NCI-H82 treated with DMSO at 0.1 percent for 48 hours (cell line): ENCODE results near the gene ATG5.
A peak's percentile ranks its signal among the peaks of the same experiment; 100 is the strongest.

ENCODE experiments used
- DNase-seq: peaks from one replicate; lab custom pipeline; 2025; ENCODE audit not compliant: unreplicated experiment; lab: John Stamatoyannopoulos, UW

The ATG5 gene

DNA sequence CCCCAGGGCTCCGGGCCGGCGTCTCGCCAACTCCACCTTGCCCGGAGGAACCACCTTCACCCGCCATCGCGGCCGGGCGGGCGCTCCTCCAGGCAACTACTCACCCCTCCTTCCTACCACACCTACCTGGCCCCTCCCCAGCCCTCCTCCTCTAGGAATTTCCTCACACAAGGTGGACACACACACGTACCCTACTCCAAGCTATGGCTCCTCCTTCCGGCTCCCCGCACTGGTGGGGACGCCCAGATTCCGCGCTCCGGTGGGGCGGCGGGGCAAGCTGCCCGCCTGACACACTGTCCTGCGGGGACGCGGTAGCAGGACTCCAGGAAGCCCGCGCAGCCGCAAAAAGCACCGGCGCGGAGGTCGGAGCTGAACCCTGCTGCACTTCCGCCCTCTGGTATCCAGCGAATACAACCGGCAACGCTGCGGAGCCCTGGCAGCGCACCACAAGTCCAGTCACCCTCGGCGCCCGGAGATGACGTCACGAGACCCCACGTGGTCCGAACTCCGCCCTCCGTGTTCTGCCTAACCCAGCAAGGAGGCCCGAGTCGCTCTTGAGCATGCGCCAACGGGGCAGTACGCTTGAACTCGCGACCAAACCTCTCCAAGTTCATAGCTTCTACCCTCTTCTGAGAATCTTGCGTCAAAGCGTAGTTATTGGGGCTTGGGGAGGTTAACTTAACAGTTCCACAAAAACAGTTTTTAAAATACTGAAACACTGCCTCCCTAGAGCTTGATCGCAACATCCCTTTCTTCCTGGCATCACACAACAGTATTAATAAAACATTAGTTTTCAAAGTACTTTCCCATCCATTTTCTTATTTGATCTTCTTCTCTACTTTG, at the start of gene ATG5:
ATG5 (minus strand) TSS at position 425 of the 843 bp plus-strand sequence. CDS start 9,552 bp downstream, outside the sequence.
- peak; percentile 92 for DNase-seq

DNA sequence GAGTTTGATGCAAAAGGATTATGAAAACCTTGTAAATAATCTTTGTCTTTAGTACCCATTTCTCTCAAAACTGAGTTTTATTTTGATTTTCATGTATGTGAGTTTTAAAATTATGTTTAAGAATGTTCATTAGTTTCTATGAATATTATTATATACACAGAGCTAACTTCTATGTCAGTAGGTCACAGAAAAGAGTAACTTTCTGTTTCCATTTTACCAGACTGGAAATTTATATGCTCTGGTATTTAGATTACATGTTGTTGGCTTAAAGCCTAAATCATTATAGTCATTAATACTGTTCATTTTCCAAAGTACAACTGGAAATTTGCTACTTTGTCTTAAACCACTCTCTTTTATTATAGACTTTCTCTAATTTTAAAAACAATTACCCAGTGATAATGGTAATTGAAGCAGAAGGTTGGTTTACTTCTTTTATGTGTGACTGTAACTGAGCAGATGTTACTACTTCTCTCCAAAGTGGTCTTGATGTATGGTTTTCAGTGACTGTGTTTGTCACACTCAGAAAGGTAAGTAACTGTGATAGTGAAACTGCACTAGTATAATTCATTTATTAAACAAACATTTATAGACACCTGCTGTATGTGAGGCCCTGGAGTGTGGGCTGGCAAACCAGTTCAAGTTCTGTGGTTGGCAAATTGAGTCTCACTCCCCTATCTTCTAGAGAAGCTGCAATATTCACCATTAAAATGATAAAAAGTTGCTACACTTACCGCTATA, 48.1 kb upstream of the ATG5 start:
- no peak for DNase-seq

DNA sequence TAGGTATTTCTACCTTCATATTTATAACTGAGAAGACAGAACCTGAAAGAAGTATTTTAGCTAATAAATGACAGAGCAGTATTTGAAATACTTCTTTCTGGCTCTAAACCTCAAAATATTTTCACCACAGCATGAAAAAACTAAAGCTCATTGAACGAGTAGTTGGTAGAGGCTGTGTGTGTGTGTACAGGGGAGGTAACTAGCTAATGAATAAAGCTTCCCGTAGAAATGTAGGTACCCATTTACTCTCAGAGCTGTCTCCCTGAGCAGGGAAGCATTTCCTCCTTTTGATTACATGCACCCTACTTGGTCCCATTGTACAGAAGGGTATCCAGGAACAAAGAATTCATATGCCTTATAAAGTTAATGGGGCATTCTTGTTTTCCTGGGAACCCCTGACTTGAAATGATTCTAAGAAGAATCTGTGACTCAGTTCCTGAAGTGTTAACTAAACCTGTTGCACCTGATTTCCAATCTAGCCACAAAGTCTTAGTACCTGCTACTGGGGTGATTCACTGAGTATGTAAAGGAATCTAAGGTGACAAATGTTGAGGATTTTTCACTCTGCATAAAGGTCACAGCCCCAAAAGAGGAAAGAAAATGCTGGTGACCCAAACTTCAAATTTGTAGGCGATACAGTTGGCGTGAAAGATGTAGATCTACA, 47.4 kb upstream of the ATG5 start:
- DNase-seq: no peak

- no peak for DNase-seq
Observed at GRCh38 chr6:106370639-106371038, 45.1 kb upstream of the ATG5 start.

GRCh38 chr6:106369739-106370138, 44.2 kb upstream of the ATG5 start:
- no peak for DNase-seq

GRCh38 chr6:106363401-106364138, 38.0 kb upstream of the ATG5 start:
- no peak for DNase-seq

GRCh38 chr6:106360989-106361430, 35.5 kb upstream of the ATG5 start:
- no peak for DNase-seq

DNA sequence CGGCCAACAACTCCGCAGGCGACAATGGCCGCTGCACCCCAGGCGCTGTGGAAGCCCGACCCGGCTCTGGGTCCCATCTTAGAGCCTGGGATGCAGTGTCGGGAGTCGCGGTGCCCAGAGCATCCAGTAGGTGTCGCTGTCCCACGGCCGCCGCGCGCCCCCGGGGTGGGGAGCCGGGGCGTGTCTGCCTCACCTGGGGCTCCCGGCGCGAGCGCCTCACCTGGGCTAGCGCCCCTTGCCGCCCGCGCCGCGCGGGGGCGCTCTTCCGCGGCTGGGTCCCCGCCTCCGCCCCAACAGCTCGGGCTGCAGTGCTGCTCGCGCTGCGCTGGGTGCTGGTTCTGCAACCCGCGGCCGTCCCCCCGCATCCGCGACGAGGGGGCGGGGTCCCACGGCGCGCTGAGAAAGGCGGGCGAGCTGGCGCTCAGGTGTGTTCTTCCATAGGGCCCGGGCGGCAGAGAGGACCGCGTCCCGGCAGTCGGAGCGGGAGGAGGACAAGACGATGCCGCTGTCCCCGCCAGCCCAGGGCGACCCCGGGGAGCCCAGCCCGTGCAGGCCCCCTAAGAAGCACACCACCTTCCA, 34.9 kb upstream of the ATG5 start, which contains the start of gene CRYBG1:
CRYBG1 (plus strand) TSS at position 308 of the 579 bp plus-strand sequence; CDS start at position 500, 192 bp downstream.
- DNase-seq: no peak

DNA sequence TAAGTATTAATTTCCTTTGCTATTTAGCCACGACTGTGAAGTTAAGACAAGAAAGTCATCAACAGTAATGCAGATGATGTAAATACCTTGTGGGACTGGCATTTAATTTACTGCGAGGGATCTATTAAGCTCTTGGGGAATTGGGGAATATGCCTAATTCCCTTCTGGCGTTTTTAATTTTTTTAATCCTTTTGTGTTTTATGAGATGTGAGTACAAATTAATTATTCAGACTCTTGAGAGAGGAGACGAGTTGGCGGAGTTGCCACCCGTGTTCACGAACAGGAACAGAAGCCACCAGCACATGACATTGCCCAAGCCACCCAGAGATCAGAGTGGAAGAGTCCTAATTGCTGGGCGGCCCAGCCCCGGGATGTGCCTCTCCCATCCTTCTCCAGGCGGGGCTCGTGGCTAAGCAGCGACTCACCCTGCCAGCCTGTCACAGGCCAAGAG, 34.4 kb upstream of the ATG5 start:
- no peak for DNase-seq

GRCh38 chr6:106356378-106356777, 30.8 kb upstream of the ATG5 start:
- DNase-seq: no peak

DNA sequence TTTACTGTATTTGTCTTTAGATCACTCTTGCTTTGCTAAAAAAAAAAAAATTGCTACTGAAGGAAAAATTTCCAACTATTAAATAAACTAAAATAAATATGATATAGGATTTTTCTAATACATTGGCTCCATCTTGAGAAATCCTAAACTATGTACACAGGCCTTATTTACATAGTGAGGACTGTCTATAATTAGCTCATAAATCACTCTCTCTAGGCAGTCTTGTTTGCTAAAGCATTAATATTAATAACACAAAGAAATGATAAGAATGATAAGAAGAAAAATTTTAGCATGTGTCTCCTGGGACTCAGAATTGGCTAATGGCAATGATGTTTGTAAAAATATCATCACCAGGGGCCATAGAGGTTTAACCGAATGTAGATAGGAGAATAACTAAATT, 21.7 kb upstream of the ATG5 start:
- no peak for DNase-seq

GRCh38 chr6:106339334-106340029, 13.9 kb upstream of the ATG5 start:
- DNase-seq: peak; percentile 46

GRCh38 chr6:106334646-106335448, 9.3 kb upstream of the ATG5 start:
- no peak for DNase-seq

GRCh38 chr6:106324726-106325335, 729 bp downstream of the ATG5 start:
- no peak for DNase-seq

DNA sequence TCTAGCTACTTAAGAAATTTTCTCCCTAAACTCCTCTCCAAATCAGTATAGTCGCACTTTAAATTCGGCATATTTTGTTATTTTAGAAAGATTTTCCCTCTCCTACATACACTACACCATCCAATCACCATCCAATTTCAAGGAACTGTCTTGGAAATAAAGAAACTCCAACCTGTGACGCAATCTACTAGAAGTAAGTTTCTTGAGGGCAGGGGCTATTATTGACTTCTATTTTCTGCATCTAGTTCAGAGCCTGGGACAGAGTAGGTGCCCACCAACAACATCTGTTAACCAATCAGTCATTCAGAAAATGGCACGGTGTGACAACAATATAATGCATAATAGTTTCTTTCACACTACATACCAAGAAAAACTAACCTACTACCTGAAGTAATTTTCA, 3.6 kb downstream of the ATG5 start:
- DNase-seq: no peak

GRCh38 chr6:106318851-106319250, 6.7 kb downstream of the ATG5 start:
- no peak for DNase-seq

GRCh38 chr6:106318061-106318460, 7.5 kb downstream of the ATG5 start:
- no peak for DNase-seq

DNA sequence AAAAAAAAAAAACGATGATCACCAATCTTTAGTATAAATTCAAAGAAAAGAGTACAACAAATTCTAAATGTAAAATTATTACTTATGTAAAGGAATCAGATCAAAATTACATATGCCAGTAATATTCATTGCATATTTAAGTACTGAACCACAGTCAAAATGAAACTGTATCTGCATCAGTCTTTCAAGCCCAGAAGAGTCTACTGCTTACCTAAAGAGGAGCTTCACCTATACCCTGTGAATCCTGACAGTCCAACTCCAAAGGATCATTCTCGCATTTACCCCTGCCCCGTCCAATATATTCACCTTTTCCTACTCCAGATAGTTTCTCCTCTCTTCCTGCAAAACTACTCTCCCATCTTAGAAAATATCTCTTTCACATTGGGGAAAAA, 9.2 kb downstream of the ATG5 start:
- DNase-seq: no peak
